HG03354 (cell line): ENCODE results near the gene MYO7B.
A peak's percentile ranks its signal among the peaks of the same experiment; 100 is the strongest.

Experiments
- ATAC-seq: cut with Tn5 transposase; IDR thresholded peaks from one replicate; pipeline ENCODE4 v1.9.1; 2021; ENCODE audit warnings: mild to moderate bottlenecking; ENCODE audit not compliant: unreplicated experiment, poor library complexity, severe bottlenecking

Gene MYO7B

GRCh38 chr2:127632592-127633489 lies 97.4 kb downstream of the MYO7B start:
- no peak for ATAC-seq

- ATAC-seq = no peak
These were observed 98.1 kb downstream of the MYO7B start for GRCh38 chr2:127633556-127634065.

- no peak for ATAC-seq
These were observed 98.7 kb downstream of the MYO7B start for GRCh38 chr2:127634066-127634617.

GRCh38 chr2:127634626-127635379 lies 99.3 kb downstream of the MYO7B start:
- no peak for ATAC-seq

- ATAC-seq = no peak
These were observed 100.1 kb downstream of the MYO7B start for GRCh38 chr2:127635380-127636237.

GRCh38 chr2:127636248-127637235 lies 101.1 kb downstream of the MYO7B start:
- no peak for ATAC-seq

- no peak for ATAC-seq
These were observed 101.8 kb downstream of the MYO7B start for GRCh38 chr2:127637236-127637630.

GRCh38 chr2:127637725-127638252 lies 102.3 kb downstream of the MYO7B start:
- no peak for ATAC-seq

GRCh38 chr2:127638361-127639110 lies 103.1 kb downstream of the MYO7B start:
- no peak for ATAC-seq

GRCh38 chr2:127639111-127639474 lies 103.6 kb downstream of the MYO7B start:
- no peak for ATAC-seq

GRCh38 chr2:127640082-127641072 lies 104.9 kb downstream of the MYO7B start:
- peak; percentile 67 for ATAC-seq

GRCh38 chr2:127641133-127641532 lies 105.7 kb downstream of the MYO7B start:
- no peak for ATAC-seq

- ATAC-seq = no peak
These were observed 106.5 kb downstream of the MYO7B start for GRCh38 chr2:127641846-127642507.

- no peak for ATAC-seq
These were observed 107.4 kb downstream of the MYO7B start for GRCh38 chr2:127642706-127643438.

- no peak for ATAC-seq
These were observed 108.1 kb downstream of the MYO7B start for GRCh38 chr2:127643439-127644065.
